Measurements from ENCODE around the gene CAMTA1. TPM values are rescaled to one million over a fixed set of nuclear protein-coding genes. Genes with fewer than 3 reads are reported as not detected.

CAMTA1 gene
- total RNA-seq, 1 experiment from 2014 or later = 69.5 TPM

DNA sequence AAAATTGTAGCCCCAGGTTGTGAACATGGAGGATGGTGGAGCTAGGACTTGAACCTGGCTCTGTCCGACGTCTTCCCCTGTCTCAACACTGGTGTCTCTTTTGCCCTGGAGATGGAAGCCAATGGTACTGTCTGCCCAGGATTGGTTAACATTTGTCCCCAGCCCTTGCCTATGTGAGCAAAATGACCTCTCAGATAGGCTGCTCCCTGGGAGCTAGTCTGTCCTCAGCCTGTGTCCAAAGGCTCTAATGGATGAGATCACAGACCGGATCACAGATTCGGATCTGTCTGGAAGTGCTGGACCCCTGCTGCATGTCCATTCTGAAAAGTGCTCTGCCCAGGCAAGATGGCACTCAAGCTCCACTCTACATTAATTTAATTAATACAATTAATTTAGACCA lies 591.4 kb downstream of the CAMTA1 start:
- Histone ChIP-seq H3K4me3 (replicated peaks in 1 of 2; ENCODE audit: low read depth in 1 of 2, low read length in 2 of 2) (no peak overlapping the region), H3K36me3 (ENCODE audit: control insufficient read depth in 1 of 2, insufficient read depth in 2 of 2, low read length in 2 of 2) (no peaks in the 10 kb centered on the region), H3K4me1 (ENCODE audit: control insufficient read depth in 1 of 2, insufficient read depth in 2 of 2, low read length in 2 of 2) (peaks cover 0 to 4% of the 10 kb centered on the region in 2 experiments; a peak in 2 of 4 replicates), H3K4me2 (ENCODE audit: low read length) (no peak overlapping the region), H2AFZ (ENCODE audit: low read depth, low read length, poor library complexity, severe bottlenecking) (no peak overlapping the region), H3K79me2 (ENCODE audit: insufficient read depth, low read length) (no peaks in the 10 kb centered on the region), H4K20me1 (ENCODE audit: insufficient read depth) (no peaks in the 10 kb centered on the region), H3K9me2 (ENCODE audit: insufficient read depth) (no peaks in the 10 kb centered on the region), H3K9me3 (ENCODE audit: control insufficient read depth in 1 of 2, insufficient read depth in 1 of 2, low read depth in 1 of 2, low read length in 2 of 2) (no peaks in the 10 kb centered on the region), H3K9ac (ENCODE audit: low read length) (no peak overlapping the region), H3K27ac (ENCODE audit: low read depth, low read length) (no peak overlapping the region), H3K27me3 (ENCODE audit: insufficient read depth, low read length) (no peaks in the 10 kb centered on the region)
- BruUV-seq (replicated peaks) = no TSS peak
- DNase-seq (ENCODE audit: low read depth, low spot score) (no peak), ATAC-seq (no peak)
- ChIA-PET POLR2A (no interaction called here), CTCF (no interaction called here), RAD21 (ENCODE audit: low non-redundant PET in 1 of 2, low total read pairs in 2 of 2, uncharacterized antibody in 2 of 2, unreplicated experiment in 2 of 2) (no interaction called here)
- TF ChIP-seq JUND (IDR thresholded peaks at IDR 0.05) (no peak), FOSL1 (IDR thresholded peaks at IDR 0.05; ENCODE audit: low read depth) (no peak), SIN3A (IDR thresholded peaks at IDR 0.05; ENCODE audit: low read depth) (no peak)
- intact Hi-C loops (cut with micrococcal nuclease) = no loop called here

GRCh38 chr1:7378346-7379130 lies 593.3 kb downstream of the CAMTA1 start:
- intact Hi-C loops (cut with micrococcal nuclease) = no loop called here
- no TSS peak for BruUV-seq (replicated peaks)
- Histone ChIP-seq H3K4me2 (ENCODE audit: low read length) (no peak overlapping the region), H3K9me3 (ENCODE audit: control insufficient read depth in 1 of 2, insufficient read depth in 1 of 2, low read depth in 1 of 2, low read length in 2 of 2) (no peaks in the 10 kb centered on the region), H3K79me2 (ENCODE audit: insufficient read depth, low read length) (no peaks in the 10 kb centered on the region), H2AFZ (ENCODE audit: low read depth, low read length, poor library complexity, severe bottlenecking) (no peak overlapping the region), H3K4me1 (ENCODE audit: control insufficient read depth in 1 of 2, insufficient read depth in 2 of 2, low read length in 2 of 2) (peaks cover 0 to 4% of the 10 kb centered on the region in 2 experiments; a peak in 2 of 4 replicates), H3K36me3 (ENCODE audit: control insufficient read depth in 1 of 2, insufficient read depth in 2 of 2, low read length in 2 of 2) (no peaks in the 10 kb centered on the region), H3K4me3 (replicated peaks in 1 of 2; ENCODE audit: low read depth in 1 of 2, low read length in 2 of 2) (no peak overlapping the region), H4K20me1 (ENCODE audit: insufficient read depth) (no peaks in the 10 kb centered on the region), H3K9me2 (ENCODE audit: insufficient read depth) (no peaks in the 10 kb centered on the region), H3K27ac (ENCODE audit: low read depth, low read length) (no peak overlapping the region), H3K9ac (ENCODE audit: low read length) (no peak overlapping the region), H3K27me3 (ENCODE audit: insufficient read depth, low read length) (no peaks in the 10 kb centered on the region)
- DNase-seq (ENCODE audit: low read depth, low spot score) (no peak), ATAC-seq (no peak)
- ChIA-PET CTCF (no interaction called here), POLR2A (no interaction called here), RAD21 (ENCODE audit: low non-redundant PET in 1 of 2, low total read pairs in 2 of 2, uncharacterized antibody in 2 of 2, unreplicated experiment in 2 of 2) (no interaction called here)
- TF ChIP-seq EGR1 (IDR thresholded peaks at IDR 0.05; ENCODE audit: low read depth) (no peak), TCF7L2 (IDR thresholded peaks at IDR 0.05; ENCODE audit: borderline replicate concordance, extremely low read depth, insufficient read depth, insufficient read length) (no peak), YY1 (IDR thresholded peaks at IDR 0.05; ENCODE audit: extremely low read depth, insufficient replicate concordance, low read depth, low read length) (no peak), CEBPB (IDR thresholded peaks at IDR 0.05; ENCODE audit: low read depth) (no peak)

Measured in HCT116 (cell line).